ENCODE measurements around the gene ABI2.
"Not testable (repeated sequence)": the region's sequence is repeated elsewhere in the genome, so short reads cannot be mapped to it uniquely, and the experiment has no call there.

The ABI2 gene

DNA sequence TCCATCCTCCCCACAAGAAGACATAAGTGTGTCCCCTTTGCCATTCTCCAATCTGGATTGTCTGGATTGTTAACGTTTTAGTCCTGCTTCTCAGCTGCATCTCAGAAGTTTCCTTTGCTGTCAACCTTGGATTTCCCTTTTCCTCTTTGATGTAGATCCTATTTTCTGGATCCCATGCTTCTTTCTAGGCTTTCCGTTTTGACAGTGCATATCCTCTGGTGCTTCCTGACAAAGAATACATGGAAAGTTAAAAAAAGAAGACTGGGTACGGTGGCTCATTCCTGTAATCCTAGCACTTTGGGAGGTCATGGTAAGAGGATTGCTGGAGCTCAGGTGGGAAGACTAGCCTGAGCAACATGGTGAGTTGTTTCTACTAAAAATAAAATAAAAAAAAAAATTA lies 26.8 kb downstream of the ABI2 start:
- no peak for DNase-seq (ENCODE audit: low read depth in 3 of 3, low spot score in 1 of 3)

DNA sequence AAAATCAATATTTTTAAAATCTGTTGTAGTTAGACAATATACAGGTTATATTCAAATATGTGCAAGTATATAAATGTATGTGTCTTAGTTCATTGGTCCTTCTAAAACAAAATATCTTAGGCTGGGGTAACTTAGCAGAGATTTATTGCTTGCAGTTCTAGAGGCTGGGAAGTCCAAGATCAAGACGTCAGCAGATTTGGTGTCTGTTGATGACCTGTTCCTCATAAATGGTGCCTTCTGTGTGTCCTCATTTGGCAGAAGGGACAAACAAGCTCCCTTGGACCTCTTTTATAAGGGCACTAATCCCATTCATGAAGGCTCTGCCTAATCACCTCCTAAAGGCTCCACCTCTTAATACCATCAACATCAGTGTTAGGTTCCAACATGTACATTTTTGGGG lies 31.3 kb downstream of the ABI2 start:
- DNase-seq (ENCODE audit: low read depth in 3 of 3, low spot score in 1 of 3) = no peak

DNA sequence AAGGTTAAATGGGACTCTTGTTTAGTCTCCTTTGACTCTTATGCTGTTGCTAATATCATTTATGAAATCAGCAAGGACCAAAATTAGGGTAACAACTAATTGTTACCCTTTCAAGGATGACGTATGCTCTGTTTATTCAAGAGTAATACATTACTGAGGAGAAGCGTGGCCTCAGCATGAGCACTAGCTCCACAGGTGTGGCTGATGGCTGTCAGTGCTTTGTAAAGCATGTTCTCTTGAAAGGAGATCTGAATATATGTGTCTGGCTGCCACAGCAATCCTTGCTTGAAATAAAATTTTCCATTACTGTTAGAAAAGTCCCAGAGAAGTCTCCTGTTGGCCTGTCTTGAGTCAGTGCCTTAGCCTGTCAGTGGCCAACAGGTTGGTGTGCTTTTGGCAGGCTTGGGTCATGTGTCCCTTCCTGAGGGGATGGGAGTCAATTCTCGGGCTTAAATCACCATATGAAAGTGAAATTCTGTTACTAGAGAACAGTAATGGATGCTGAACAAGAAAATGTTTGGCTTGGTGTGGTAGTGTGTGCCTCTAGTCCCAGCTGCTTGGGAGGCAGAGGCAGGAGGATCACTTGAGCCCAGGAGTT lies 32.7 kb downstream of the ABI2 start:
- no peak for DNase-seq (ENCODE audit: low read depth in 3 of 3, low spot score in 1 of 3)

DNA sequence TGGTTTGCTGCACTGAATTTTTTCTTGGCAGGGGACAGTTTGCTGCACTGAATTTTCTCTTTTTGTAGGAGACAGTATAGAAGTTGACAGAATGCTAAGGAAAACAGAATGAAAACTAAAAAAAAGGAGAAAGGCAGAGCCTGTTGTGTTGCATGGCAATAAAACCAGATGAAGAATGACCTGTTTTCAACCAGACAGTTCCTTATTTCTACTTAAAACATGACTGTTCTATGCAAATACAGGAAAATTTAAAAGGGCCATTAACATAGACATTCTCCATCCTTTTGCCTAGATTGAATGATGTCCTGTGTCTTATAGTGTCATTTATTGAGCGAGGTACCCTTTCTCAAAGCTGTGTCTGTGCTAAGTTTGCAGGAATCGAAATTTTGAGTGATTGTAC lies 33.3 kb downstream of the ABI2 start:
- DNase-seq (ENCODE audit: low read depth in 3 of 3, low spot score in 1 of 3) = no peak

DNA sequence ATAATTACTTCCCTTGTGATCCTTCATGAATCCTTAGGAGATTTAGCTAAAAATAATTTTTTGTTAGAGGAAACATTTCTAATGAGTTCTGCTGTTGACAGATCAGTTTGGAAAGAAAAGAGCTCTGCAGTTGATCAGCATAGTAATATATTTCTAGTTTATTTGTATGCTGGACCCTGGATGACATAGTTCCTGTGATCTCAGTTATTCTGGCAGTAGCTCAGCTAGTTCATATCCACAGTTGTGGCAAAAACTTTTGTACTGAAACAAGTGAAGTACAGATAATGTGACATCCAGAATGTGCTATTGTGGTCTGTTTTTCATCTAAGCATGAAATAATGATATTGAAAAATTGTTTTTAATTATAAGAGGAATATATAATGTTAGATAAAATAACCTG lies 33.7 kb downstream of the ABI2 start:
- DNase-seq (ENCODE audit: low read depth in 3 of 3, low spot score in 1 of 3) = no peak

DNA sequence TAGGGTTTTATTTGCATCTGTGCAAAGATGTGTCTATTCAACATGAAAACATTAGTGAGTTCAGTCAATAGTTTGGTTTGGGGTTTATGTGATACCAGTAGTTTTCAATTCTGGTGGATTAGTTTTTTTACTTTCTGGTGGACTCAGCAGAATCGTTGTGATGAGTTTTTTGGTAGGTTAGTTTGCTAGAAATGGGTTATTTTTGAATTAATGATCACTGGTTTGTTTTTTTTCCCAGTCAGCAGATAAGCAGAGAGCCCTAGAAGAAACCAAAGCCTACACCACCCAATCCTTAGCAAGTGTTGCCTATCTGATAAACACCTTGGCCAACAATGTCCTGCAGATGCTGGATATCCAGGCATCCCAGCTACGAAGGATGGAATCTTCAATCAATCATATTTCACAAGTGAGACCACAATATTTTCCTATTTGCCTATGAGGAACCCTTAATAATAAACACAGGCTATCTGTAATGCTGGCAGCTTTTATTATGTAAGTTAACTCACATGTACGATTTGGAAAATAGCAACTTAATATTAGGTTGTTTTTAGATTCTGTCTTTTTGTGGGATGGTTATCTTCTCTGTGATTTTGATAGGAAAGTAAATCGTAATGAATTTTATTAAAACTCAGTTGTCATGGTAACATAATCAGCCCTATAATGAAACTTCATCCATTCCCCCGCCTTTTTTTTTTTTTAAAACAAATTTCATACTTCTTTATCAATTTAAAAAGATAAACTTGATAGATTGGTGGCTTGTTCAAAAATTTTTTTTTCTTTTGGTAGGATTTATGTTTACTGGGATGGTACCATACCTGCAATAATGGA lies 38.7 kb downstream of the ABI2 start:
- DNase-seq (ENCODE audit: low read depth in 3 of 3, low spot score in 1 of 3) = no peak

DNA sequence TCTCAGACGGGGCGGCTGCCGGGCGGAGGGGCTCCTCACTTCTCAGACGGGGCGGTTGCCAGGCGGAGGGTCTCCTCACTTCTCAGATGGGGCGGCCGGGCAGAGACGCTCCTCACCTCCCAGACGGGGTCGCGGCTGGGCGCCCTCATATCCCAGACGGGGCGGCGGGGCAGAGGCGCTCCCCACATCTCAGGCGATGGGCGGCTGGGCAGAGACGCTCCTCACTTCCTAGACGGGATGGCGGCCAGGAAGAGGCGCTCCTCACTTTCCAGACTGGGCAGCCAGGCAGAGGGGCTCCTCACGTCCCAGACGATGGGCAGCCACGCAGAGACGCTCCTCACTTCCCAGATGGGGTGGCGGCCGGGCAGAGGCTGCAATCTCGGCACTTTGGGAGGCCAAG lies 44.5 kb downstream of the ABI2 start:
- not testable (repeated sequence) for DNase-seq (ENCODE audit: low read depth in 3 of 3, low spot score in 1 of 3)

DNA sequence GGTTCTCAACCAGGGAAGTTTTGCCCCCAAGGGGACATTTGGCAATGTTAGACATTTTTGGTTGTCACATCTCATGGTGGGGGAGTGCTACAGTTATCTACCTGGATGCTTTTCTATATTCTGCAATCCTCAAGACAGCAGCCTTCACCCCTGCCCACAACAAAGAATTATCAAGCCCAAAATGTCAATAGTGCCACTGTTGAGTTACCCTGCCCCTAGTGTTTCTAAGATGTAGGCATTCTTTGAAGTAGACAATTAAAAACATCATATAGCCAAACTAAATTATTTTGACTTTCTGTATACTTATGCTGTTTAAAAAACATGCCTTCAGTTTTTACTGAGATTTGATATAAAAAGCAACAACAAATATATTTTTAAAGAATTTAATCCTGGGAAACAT lies 48.0 kb downstream of the ABI2 start:
- DNase-seq (ENCODE audit: low read depth in 3 of 3, low spot score in 1 of 3) = no peak

DNA sequence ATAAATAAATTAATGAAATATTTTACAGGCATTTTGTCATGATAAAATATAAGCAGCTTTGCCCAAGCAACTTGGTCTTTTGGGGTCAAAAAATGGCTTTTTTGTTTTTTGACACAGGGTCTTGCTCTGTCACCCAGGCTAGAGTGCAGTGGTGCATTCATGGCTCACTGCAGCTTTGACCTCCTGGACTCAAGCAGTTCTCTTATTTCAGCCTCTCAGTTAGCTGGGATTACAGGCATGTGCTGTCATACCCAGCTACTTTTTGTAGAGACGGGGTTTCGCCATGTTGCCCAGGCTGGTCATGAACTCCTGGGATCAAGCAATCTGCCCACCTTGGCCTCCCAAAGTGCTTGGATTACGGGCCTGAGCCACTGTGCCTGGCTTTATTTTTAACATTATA lies 51.0 kb downstream of the ABI2 start:
- DNase-seq (ENCODE audit: low read depth in 3 of 3, low spot score in 1 of 3) = no peak

DNA sequence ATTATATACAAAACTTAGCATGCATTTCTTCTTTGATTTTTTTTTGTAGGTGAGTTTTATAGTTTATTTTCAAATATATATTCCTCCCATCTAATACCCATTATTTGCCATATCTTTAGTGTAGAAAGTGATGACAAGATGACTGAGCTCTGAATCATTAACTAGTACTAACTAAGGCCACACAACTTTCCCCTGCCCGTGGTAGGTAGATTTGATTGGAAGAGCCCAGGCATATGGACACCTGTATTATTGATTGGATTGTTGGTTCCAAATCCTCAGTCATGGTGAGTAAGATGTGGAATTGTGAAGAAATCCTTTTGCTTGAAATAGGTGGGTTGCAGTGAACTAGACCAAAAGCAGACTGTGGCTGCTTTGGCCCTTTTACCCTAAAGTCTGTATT lies 54.8 kb downstream of the ABI2 start:
- no peak for DNase-seq (ENCODE audit: low read depth in 3 of 3, low spot score in 1 of 3)

DNA sequence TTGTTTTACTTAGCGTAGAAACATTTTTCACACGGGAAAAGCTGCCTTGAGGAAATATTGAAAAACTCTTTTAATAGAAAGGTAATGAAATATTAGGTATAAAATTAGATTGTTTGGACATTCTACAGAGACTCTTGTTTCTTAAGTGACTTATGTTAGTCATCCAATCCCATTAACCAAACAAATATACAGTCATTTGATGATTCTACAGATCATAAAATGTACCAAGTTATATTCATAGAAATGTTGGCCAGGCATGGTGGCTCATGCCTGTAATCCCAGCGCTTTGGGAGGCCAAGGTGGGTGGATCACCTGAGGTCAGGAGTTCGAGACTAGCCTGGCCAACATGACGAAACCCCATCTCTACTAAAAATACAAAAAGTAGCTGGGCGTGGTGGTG lies 60.0 kb downstream of the ABI2 start:
- DNase-seq (ENCODE audit: low read depth in 3 of 3, low spot score in 1 of 3) = not testable (repeated sequence)

DNA sequence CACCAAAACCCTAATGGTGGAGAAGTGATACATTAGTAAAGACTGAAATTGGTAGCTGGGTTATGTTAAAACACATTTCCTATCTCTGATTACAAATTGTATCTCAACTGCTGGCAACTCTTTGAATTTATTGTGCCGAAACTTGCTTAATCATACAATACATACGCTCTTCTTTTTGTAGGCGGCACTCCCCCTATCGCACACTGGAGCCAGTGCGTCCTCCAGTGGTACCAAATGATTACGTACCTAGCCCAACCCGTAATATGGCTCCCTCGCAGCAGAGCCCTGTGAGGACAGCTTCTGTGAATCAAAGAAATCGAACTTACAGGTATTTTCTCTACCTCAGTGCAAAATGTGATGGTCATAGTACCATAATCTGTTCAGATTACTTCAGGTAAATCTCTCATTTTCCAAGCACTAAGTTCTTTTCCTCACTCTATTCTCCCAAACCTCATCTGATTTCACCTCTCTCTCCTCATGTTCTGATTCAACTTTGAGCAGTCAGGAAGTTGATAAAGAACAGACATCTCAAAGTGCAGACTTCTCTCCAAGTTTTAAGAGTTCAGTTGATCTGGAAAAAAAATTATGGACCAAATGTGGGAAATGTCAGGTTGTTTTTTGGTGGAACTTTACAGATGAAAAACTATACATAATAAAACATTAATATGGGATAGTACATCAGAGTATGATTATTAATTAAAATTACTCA lies 66.5 kb downstream of the ABI2 start:
- no peak for DNase-seq (ENCODE audit: low read depth in 3 of 3, low spot score in 1 of 3)

DNA sequence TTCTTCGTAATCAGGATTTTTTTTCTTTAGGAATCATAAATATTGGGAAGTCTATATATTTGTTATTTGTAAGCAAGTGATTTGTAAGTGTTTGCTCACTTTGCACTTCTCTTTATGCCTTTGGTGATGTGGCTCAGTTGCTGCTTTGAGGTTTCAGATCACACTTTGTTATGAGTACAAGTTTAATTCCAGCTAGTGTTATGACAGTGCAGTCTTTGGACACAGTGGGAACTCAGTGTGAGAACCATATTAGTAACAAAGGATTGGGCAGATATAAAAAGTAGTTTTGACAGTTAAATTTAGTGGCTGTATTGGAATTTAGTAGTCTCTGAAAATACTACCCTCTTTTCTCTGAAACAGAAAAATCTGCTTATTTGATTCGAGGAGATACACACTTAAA lies 67.7 kb downstream of the ABI2 start:
- no peak for DNase-seq (ENCODE audit: low read depth in 3 of 3, low spot score in 1 of 3)

DNA sequence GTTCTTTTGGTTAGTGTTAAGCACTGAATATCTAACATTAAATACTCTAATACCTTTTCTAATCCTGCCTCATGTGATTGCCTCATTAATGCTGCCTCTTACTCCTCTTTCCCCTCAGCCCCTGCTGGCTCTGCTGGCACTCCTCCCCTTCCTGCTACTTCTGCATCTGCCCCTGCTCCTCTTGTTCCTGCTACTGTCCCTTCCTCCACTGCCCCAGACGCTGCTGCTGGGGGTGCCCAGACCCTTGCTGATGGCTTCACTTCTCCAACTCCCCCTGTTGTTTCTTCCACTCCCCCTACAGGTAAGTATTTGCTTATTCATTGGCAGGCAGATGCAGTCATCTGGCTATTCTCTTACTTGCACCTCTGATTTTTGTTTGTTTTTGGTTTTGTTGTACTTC lies 68.5 kb downstream of the ABI2 start:
- DNase-seq (ENCODE audit: low read depth in 3 of 3, low spot score in 1 of 3) = no peak

DNA sequence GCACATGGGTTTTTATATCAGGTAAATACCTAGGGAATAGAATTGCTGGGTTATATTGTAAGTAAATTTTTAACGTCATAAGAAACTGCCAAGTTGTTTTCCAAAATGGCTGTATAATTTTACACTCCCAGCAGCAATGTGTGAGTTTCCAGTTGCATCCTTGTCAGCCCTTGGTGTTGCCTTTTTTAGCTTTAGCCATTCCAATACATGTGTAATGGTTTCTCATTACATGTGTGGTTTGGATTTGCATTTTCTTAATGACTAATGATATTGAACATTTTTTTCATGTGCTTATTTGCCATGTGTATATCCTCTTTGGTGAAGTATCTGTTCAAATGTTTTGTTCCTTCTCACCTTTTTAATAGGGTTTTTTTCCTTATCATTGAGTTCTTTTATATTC lies 70.8 kb downstream of the ABI2 start:
- no peak for DNase-seq (ENCODE audit: low read depth in 3 of 3, low spot score in 1 of 3)

DNA sequence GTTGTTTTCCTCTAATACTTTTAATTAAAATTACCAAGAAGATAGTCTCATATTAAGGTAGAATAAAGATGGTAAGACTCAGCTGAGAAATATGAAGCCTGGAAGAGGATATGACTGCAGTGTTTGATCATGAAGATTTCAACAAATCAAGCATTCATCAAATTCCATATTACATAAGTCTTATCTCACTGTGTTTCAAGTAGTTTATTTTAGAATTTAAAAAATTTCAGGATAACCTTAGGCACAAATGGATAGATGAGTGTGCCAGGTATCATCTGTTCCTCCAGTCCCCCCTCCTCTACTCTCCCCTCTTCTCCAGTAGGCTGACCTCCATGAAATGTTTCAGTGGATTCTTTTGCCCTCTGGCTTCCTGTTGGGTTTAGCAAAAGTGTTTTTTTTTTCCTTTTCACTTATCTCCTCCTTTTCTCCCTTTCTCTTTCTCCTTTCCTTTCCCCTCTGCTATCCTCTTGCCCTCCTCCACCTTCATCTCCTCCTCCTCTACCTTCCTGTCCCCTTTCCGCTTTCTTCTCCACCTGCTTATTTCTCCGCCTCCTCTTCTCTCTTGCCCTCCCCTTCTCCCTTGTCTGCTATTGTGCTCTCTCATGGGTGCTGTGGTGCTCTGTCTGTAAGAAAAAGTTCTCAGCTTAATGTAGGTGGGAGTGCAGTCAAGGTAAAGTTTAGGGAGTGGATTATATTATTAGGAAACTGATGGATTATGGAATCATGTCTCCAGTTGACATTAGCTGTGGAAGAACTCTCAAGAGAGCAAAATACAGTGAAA lies 72.8 kb downstream of the ABI2 start:
- DNase-seq (ENCODE audit: low read depth in 3 of 3, low spot score in 1 of 3) = no peak

DNA sequence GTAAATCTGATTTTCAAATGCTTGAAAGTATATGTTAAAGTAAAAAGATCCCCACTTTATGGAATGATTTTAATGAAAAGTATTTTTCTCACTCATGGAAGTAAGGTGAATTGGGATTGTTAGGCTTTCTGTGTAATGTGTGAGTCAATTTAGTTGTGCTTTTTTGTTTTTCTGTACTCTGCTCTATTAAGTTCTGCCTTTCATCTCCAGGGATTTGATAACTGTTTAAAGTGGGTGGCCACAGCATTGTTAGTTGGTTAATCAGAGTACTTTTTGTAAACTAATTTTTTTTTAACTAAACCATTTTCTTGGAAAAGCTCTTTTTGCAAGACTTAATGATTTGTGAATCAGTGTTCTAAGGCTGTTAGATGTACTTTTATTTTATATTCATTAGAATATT lies 76.8 kb downstream of the ABI2 start:
- DNase-seq (ENCODE audit: low read depth in 3 of 3, low spot score in 1 of 3) = no peak

DNA sequence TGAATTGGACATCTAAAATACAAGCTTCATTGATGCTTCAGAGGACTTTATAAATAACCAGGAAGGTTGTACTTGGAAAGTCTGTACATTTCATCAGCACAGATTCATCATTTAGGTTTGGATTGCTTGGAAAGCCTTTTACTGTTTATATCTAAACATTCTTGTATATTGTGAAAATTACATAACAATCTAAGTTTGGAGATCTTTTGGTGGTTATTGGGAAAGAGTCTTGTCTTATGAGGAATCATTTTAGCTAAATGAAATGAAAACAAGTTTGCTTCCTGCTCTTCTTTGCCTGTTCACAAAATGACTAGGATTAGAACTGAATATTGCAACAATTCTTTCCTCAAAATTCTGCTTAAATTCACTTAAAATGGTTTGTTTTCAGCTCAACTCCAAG lies 79.3 kb downstream of the ABI2 start:
- no peak for DNase-seq (ENCODE audit: low read depth in 3 of 3, low spot score in 1 of 3)

DNA sequence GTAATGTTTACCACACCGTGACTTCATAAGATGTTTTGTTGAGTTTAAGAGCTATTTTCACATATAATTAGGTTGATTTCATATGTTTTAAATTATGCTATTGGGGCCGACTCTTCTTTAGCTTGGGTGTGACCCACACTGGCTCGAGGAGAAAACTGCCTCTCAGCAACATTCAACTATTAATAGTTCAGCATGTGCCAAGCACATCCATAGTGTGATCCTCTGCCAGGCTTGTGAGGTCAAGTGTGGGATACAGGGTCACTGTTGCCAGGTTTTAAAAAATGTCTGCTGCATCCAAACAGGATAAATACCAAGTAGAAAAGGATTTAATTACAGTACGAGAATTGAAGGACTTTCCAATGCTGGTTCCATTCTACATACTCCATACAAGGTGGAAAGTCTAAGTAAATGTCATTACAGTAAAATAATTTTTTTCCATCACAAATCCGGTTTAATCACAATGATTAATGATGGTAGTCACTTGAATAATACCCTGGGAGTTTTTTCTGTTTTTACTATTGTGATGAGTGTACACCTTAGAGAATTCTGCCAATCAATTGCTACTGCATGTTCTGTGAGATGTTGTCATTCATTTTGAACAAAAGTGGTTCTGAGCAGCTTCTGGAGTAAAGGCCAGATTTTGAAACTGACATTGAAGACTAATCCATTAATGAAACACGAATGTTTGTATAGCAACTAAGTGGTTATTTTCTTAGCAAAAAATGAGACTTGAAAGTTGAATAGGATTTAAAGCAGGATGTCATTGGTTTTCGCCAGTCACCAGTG lies 84.5 kb downstream of the ABI2 start:
- no peak for DNase-seq (ENCODE audit: low read depth in 3 of 3, low spot score in 1 of 3)

DNA sequence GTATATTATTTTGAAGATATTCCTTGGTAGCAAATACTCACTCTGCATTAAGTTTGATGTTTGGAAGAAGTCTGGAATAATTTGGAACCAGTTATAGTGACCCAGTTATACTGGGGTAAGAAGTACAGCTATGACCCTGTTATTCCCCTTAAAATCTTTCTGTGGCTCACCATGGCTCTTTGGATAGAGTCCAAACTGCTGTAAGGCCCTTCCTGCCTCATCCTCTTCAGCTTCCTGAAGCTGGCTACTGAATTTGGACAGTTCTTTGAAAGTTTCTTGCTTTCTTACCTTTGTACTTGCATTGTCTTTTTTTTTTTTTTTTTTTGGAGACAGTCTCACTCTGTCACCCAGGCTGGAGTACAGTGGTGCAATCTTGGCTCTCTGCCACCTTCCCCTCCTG lies 85.6 kb downstream of the ABI2 start:
- DNase-seq (ENCODE audit: low read depth in 3 of 3, low spot score in 1 of 3) = no peak

DNA sequence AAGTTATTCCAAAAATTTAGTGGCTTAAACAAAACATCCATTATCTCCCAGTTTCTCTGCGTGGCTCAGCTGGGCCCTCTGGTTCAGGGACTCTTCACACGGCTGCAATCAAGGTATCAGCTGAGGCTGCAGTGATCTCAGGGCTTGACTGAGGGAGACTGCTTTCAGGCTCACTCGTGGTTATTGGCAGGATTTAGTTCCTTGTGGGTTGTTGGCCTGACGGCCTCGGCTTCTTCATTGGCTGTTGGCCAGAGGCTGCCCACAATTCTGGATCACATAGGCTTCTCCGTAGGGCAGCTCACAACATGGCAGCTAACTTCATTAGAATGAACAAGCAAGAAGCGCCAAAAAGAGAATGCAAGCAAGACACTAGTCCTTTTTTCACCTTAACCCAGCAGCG lies 90.1 kb downstream of the ABI2 start:
- no peak for DNase-seq (ENCODE audit: low read depth in 3 of 3, low spot score in 1 of 3)
